ENCODE results near the gene THSD7B.
A peak's percentile ranks its signal among the peaks of the same experiment; 100 is the strongest.

THSD7B gene

DNA sequence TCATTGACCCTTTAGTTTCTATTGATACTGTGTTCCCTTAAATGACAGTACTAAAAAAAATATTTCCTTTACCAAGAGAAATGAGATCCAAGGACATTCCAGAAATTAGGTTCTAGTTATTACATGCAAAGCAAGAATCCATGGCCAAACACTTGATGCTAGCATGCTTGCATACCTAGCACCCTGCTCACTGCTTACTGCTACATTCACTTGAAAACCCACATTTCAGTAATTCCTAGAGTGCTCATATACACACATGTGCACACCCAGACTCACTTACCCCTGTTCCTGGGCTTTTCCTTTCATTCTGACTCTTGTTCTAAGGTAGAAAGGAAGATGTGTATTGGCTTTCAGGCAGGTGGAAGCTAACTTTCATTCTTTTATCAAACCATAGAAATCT, 395.9 kb downstream of the THSD7B start:
- TF ChIP-seq, protein P1, sequence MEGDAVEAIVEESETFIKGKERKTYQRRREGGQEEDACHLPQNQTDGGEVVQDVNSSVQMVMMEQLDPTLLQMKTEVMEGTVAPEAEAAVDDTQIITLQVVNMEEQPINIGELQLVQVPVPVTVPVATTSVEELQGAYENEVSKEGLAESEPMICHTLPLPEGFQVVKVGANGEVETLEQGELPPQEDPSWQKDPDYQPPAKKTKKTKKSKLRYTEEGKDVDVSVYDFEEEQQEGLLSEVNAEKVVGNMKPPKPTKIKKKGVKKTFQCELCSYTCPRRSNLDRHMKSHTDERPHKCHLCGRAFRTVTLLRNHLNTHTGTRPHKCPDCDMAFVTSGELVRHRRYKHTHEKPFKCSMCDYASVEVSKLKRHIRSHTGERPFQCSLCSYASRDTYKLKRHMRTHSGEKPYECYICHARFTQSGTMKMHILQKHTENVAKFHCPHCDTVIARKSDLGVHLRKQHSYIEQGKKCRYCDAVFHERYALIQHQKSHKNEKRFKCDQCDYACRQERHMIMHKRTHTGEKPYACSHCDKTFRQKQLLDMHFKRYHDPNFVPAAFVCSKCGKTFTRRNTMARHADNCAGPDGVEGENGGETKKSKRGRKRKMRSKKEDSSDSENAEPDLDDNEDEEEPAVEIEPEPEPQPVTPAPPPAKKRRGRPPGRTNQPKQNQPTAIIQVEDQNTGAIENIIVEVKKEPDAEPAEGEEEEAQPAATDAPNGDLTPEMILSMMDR (IDR thresholded peaks at IDR 0.05; ENCODE audit: extremely low read depth, missing control alignments) = no peak
- no peak for DNase-seq (ENCODE audit: low spot score)

DNA sequence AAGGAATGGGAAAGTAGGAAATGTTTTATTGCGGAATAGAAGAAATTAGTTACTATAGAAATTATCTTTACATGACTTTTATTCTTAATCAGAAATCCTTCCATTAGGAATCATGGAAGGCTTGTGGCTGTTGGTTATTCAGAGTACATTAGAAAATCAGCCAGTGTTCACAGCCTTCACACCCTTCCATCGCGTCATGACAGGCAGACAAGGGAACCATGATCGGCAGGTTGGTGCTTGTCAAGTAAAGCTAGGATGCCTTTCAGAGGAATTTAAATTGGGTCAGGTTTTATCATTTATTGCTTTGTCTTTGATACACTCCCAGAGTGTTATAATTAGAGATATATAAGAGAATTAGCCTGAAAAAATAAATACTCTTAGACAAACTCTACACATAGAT, 400.6 kb downstream of the THSD7B start:
- DNase-seq (ENCODE audit: low spot score) = no peak
- TF ChIP-seq, protein P1 (IDR thresholded peaks at IDR 0.05; ENCODE audit: extremely low read depth, missing control alignments) = no peak

DNA sequence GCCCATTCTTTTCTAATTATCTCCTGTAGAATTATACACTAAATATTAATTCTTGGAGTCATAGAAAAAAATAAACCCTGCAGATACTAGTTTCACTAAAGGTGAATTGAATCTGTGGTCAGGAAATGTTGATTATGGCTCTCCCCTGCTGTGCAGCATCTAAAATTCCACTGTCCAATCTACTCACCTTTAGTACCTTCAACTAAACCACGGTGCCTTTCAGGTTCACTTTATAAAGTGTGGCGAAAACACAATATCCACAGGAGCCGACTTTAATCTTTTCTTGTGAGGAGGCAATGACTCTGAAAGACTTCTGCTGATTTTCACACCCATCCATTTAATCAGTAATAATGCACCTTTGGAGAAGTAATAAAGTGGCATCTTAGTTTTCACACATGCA, 402.3 kb downstream of the THSD7B start:
- no peak for DNase-seq (ENCODE audit: low spot score)
- TF ChIP-seq, protein P1 (IDR thresholded peaks at IDR 0.05; ENCODE audit: extremely low read depth, missing control alignments) = no peak

DNA sequence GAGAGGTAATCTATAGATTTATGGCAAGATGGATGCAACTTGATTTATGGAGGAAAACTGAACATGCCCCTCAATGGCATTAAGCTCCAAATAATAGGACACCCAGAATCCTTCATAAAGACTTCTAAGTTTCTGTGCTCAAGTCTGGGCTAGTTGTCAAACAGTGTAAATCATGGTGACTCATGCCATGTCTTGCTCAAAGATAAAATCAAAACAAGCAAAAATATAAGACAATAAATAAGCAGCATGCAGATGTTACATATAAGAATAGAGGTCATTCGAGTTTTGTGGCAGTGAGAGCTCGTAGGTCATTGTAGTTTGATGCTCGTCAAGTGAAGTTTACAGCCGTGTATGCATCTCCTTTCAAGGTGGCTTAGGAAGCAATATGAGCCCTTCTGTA, 403.2 kb downstream of the THSD7B start:
- DNase-seq (ENCODE audit: low spot score) = no peak

DNA sequence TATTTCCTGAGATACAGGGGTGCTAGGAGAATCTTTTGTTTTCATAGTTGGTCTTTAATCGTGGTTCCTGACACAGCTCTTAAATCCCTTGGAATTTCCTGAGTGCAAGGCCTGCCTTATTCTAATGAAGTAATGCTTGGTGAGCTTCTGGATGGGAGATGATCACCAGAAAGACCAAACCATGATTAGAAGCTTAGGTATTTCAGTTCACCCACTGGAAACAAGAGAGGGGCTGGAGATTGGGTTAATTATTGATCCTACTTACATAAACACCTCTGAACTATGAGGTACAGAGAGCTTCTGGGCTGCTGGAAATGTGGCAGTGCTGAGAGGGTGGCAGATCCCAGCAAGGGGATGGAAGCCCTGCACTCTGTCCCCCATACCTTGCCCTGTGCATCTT, 406.8 kb downstream of the THSD7B start:
- TF ChIP-seq, protein P1 (IDR thresholded peaks at IDR 0.05; ENCODE audit: extremely low read depth, missing control alignments) = no peak
- no peak for DNase-seq (ENCODE audit: low spot score)

More for the DNA sequence above, 403.2 kb downstream of the THSD7B start:
- TF ChIP-seq, protein P1 (IDR thresholded peaks at IDR 0.05; ENCODE audit: extremely low read depth, missing control alignments) = no peak

DNA sequence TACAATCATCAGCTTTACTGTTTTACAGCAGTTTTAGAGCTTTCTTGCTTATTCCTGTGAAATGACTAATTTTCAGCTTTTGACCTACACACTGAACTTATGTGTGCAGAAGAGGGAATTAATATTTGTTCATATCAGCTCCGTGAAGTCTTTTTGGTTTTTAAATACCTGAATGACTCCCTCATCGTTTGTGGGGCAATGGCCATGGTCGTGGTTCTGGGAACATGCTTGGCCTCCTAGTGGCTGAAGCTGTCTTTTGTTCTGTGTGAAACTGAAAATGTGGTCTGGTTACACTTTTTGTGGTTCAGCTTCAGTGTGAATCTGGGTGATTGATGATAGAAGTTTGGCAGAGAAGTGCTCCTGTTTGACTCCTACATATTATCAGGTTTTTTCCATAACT, 408.1 kb downstream of the THSD7B start:
- peak; percentile 17 for DNase-seq (ENCODE audit: low spot score)
- TF ChIP-seq, protein P1 (IDR thresholded peaks at IDR 0.05; ENCODE audit: extremely low read depth, missing control alignments) = peak; percentile 14

DNA sequence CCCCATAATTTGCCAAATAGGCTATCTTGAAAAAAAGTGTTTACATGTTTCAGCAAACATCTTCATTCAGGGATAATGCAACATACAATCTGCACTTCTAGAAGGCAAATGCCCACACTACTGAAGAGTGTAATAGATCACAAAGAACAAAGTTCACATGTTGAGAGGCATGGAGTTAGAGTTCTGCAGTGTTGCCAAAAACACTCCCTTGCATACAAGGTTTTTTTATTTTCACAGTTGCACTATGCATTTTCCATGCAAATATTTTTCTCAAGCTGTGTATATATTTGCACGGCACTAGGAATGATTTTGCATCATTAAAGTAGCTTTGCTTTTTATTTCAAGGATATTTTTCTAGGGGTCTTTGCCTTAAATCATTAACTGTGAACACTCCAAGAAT, 409.9 kb downstream of the THSD7B start:
- no peak for DNase-seq (ENCODE audit: low spot score)
- TF ChIP-seq, protein P1 (IDR thresholded peaks at IDR 0.05; ENCODE audit: extremely low read depth, missing control alignments) = no peak

Data from GM20000 (cell line).